ENCODE data around the gene NADSYN1. TPM values are rescaled to one million over a fixed set of nuclear protein-coding genes. Genes with fewer than 3 reads are reported as not detected.

NADSYN1 gene
- 42.9 and 45.1 TPM in 2 replicates for total RNA-seq
- long read RNA-seq, transcript NADSYN1-201 (21 exons, 2,773 nt): major isoform, 24 of 36 reads
- long read RNA-seq, partial matches to known transcripts: 2 of 36 reads
- long read RNA-seq, other reads (novel, unspliced or antisense): 7 of 36 reads

- peak within 1 kb of the TSS; percentile 89 for H3K4me3 Mint-ChIP-seq
- no peak for TF ChIP-seq CTCF (conservative IDR thresholded peaks at IDR 0.05)
- H3K27ac Mint-ChIP-seq (ENCODE audit: unreplicated experiment): no peak within 1 kb of the TSS
- DNase-seq (ENCODE audit: low read depth, low spot score): peak; percentile 92
- H3K4me1 Mint-ChIP-seq: peaks cover 50% of the 10 kb centered on the region
- no peaks in the 10 kb centered on the region for H3K36me3 Mint-ChIP-seq (ENCODE audit: low read depth)
- no peaks in the 10 kb centered on the region for H3K9me3 Mint-ChIP-seq
- H3K27me3 Mint-ChIP-seq (ENCODE audit: low read depth): no peaks in the 10 kb centered on the region
Observed at GRCh38 chr11:71453037-71453917, at the start of gene NADSYN1. Gene NADSYN1, plus strand, starts transcription at chr11:71453203. Its CDS starts 94 bp downstream, at chr11:71453297.

- no peaks in the 10 kb centered on the region for H3K36me3 Mint-ChIP-seq (ENCODE audit: low read depth)
- no peak overlapping the region for H3K4me3 Mint-ChIP-seq
- no peak overlapping the region for H3K27ac Mint-ChIP-seq (ENCODE audit: unreplicated experiment)
- no peak for TF ChIP-seq CTCF (conservative IDR thresholded peaks at IDR 0.05)
- peaks cover 2% of the 10 kb centered on the region for H3K27me3 Mint-ChIP-seq (ENCODE audit: low read depth)
- H3K4me1 Mint-ChIP-seq: peaks cover 5% of the 10 kb centered on the region
- peaks cover 3% of the 10 kb centered on the region for H3K9me3 Mint-ChIP-seq
- no peak for DNase-seq (ENCODE audit: low read depth, low spot score)
Observed at GRCh38 chr11:71404209-71404608, 48.8 kb upstream of the NADSYN1 start.

GRCh38 chr11:71406681-71407080, 46.3 kb upstream of the NADSYN1 start:
- no peak for TF ChIP-seq CTCF (conservative IDR thresholded peaks at IDR 0.05)
- Mint-ChIP-seq H3K36me3 (ENCODE audit: low read depth) (peaks cover 4% of the 10 kb centered on the region), H3K27me3 (ENCODE audit: low read depth) (peaks cover 2% of the 10 kb centered on the region), H3K9me3 (peaks cover 10% of the 10 kb centered on the region), H3K27ac (ENCODE audit: unreplicated experiment) (no peak overlapping the region), H3K4me3 (no peak overlapping the region), H3K4me1 (peaks cover 5% of the 10 kb centered on the region)
- DNase-seq (ENCODE audit: low read depth, low spot score): no peak

GRCh38 chr11:71407356-71407755, 45.6 kb upstream of the NADSYN1 start:
- peaks cover 5% of the 10 kb centered on the region for H3K4me1 Mint-ChIP-seq
- TF ChIP-seq CTCF (conservative IDR thresholded peaks at IDR 0.05): no peak
- H3K36me3 Mint-ChIP-seq (ENCODE audit: low read depth): peaks cover 4% of the 10 kb centered on the region
- H3K4me3 Mint-ChIP-seq: no peak overlapping the region
- no peak for DNase-seq (ENCODE audit: low read depth, low spot score)
- peaks cover 14% of the 10 kb centered on the region for H3K9me3 Mint-ChIP-seq
- H3K27ac Mint-ChIP-seq (ENCODE audit: unreplicated experiment): no peak overlapping the region
- H3K27me3 Mint-ChIP-seq (ENCODE audit: low read depth): peaks cover 2% of the 10 kb centered on the region

GRCh38 chr11:71408826-71409225, 44.2 kb upstream of the NADSYN1 start:
- Mint-ChIP-seq H3K9me3 (peaks cover 14% of the 10 kb centered on the region), H3K36me3 (ENCODE audit: low read depth) (peaks cover 4% of the 10 kb centered on the region), H3K27ac (ENCODE audit: unreplicated experiment) (no peak overlapping the region), H3K4me1 (peaks cover 5% of the 10 kb centered on the region), H3K27me3 (ENCODE audit: low read depth) (peaks cover 2% of the 10 kb centered on the region), H3K4me3 (no peak overlapping the region)
- TF ChIP-seq CTCF (conservative IDR thresholded peaks at IDR 0.05): no peak
- DNase-seq (ENCODE audit: low read depth, low spot score): no peak
